CD4-positive, alpha-beta T cell treated with Interleukin-6 at 100 ng/mL for 8 hours (primary cell): ENCODE results near the gene PNMA8B.

Source experiments
- DNase-seq: peaks from one replicate; pipeline ENCODE4 v3.0.0-alpha.2; 2020; ENCODE audit warnings: mixed read lengths, low spot score

PNMA8B gene

GRCh38 chr19:46487802-46488445 lies 7.7 kb downstream of the PNMA8B start:
- peak; percentile 63 for DNase-seq

GRCh38 chr19:46487178-46487801 lies 8.4 kb downstream of the PNMA8B start:
- DNase-seq, result no peak

- DNase-seq, result no peak
These were observed 9.3 kb downstream of the PNMA8B start for GRCh38 chr19:46486358-46486757.

- no peak for DNase-seq
These were observed 11.0 kb downstream of the PNMA8B start for GRCh38 chr19:46484656-46485055.

- no peak for DNase-seq
These were observed 13.0 kb downstream of the PNMA8B start for GRCh38 chr19:46482631-46483030.

GRCh38 chr19:46481947-46482346 lies 13.7 kb downstream of the PNMA8B start:
- no peak for DNase-seq

- DNase-seq, result no peak
These were observed 14.3 kb downstream of the PNMA8B start for GRCh38 chr19:46481223-46481848.

- DNase-seq, result no peak
These were observed 15.3 kb downstream of the PNMA8B start for GRCh38 chr19:46480415-46480814.

- DNase-seq, result no peak
These were observed 17.2 kb downstream of the PNMA8B start for GRCh38 chr19:46478356-46478986.

- no peak for DNase-seq
These were observed 19.7 kb downstream of the PNMA8B start for GRCh38 chr19:46475986-46476385.

GRCh38 chr19:46474211-46474610 lies 21.5 kb downstream of the PNMA8B start:
- no peak for DNase-seq

GRCh38 chr19:46472592-46472991 lies 23.1 kb downstream of the PNMA8B start:
- DNase-seq, result no peak

GRCh38 chr19:46471811-46472543 lies 23.7 kb downstream of the PNMA8B start:
- DNase-seq, result no peak

GRCh38 chr19:46471116-46471733 lies 24.4 kb downstream of the PNMA8B start, which contains the start of gene PNMA8A:
PNMA8A (minus strand) TSS chr19:46471563; CDS start chr19:46471035, 528 bp downstream.
- DNase-seq, result no peak

- DNase-seq, result no peak
These were observed 25.3 kb downstream of the PNMA8B start for GRCh38 chr19:46470376-46470775.

- DNase-seq, result no peak
These were observed 26.0 kb downstream of the PNMA8B start for GRCh38 chr19:46469541-46470185.

GRCh38 chr19:46466536-46467196 lies 29.0 kb downstream of the PNMA8B start:
- DNase-seq, result no peak

GRCh38 chr19:46463516-46463915 lies 32.2 kb downstream of the PNMA8B start:
- no peak for DNase-seq

GRCh38 chr19:46461537-46461936 lies 34.1 kb downstream of the PNMA8B start:
- no peak for DNase-seq

GRCh38 chr19:46460981-46461380 lies 34.7 kb downstream of the PNMA8B start:
- DNase-seq, result no peak

GRCh38 chr19:46460055-46460454 lies 35.6 kb downstream of the PNMA8B start:
- DNase-seq, result no peak
